Esophagus muscularis mucosa (tissue), 4 donors: ENCODE data around the gene ADCY9. TPM values are rescaled to one million over a fixed set of nuclear protein-coding genes. Genes with fewer than 3 reads are reported as not detected.

Experiments used
- DNase-seq: peaks from one replicate; pipeline ENCODE4 v3.0.0-alpha.2; 2017; ENCODE audit errors: extremely low spot score
- H3K27ac ChIP-seq, 4 donors: fragments of 200-600 bp; sonication (generic); replicated peaks in 1 of 4; 1 replicate in 3 of 4; 2 replicates in 1 of 4; pipeline ENCODE4 v1.5.1; 2016 to 2019; ENCODE audit warnings: mild to moderate bottlenecking in 1 of 4
- H3K27me3 ChIP-seq, 4 donors: fragments of 200-600 bp; sonication (generic); one replicate each; pipeline versions ENCODE4 v1.5.1 to v1.6.0; 2016 to 2019
- H3K36me3 ChIP-seq, 4 donors: fragments of 200-600 bp; sonication (generic); one replicate each; pipeline ENCODE4 v1.5.1; 2016 to 2019
- H3K4me1 ChIP-seq, 4 donors: fragments of 200-600 bp; sonication (generic); one replicate each; pipeline ENCODE4 v1.5.1; 2016 to 2019
- H3K4me3 ChIP-seq, 4 donors: fragments of 200-600 bp; sonication (generic); 1 replicate in 2 of 4; 2 replicates in 2 of 4; pipeline ENCODE4 v1.5.1; 2016 to 2019; ENCODE audit warnings: mild to moderate bottlenecking in 4 of 4, moderate library complexity in 1 of 4
- H3K9me3 ChIP-seq, 4 donors: fragments of 200-600 bp; sonication (generic); 1 replicate in 3 of 4; 2 replicates in 1 of 4; pipeline ENCODE4 v1.5.1; 2016 to 2019
- EP300 ChIP-seq: sonication (generic); formaldehyde crosslinking; IDR thresholded peaks from one replicate; pipeline ENCODE4 v1.6.1; 2017; ENCODE audit warnings: antibody characterized with exemption
- POLR2A ChIP-seq: fragments of 450-650 bp; IDR thresholded peaks from one replicate; pipeline ENCODE4 v1.6.1; 2017; ENCODE audit warnings: antibody characterized with exemption, moderate library complexity, mild to moderate bottlenecking, low read depth
- POLR2AphosphoS5 ChIP-seq, 2 donors: sonication (generic); formaldehyde crosslinking; IDR thresholded peaks; one replicate each; pipeline ENCODE4 v1.6.1; 2017; ENCODE audit warnings: antibody characterized with exemption in 2 of 2
- WGBS: methylation state at CpG from one replicate; pipeline ENCODE4 v1.1.5; 2018; 5-methylcytosine and 5-hydroxymethylcytosine counted together
- intact Hi-C: fragments of 100-400 bp; cut with DNase I; formaldehyde crosslinking; loops from one replicate; pipeline ENCODE4 v1.15.1; 2023
- total RNA-seq, 4 donors: library from RNA; depleted of rRNA; stranded (reverse); fragments of >200 nt; gene quantifications; one replicate each; pipeline versions ENCODE4 v1.1.0 to v1.2.1, GENCODE V29; 2016
- TF ChIP-seq, protein P1 (sequence below), 3 experiments: fragments of 200-600 bp in 2 of 3; fragments of 450-650 bp in 1 of 3; sonication (generic) in 2 of 3; IDR thresholded peaks; one replicate each; pipeline ENCODE4 v1.5.1; 2017 to 2019; ENCODE audit warnings: antibody characterized with exemption in 3 of 3, mild to moderate bottlenecking in 2 of 3, moderate library complexity in 1 of 3

Gene ADCY9
- total RNA-seq, 4 donors from 2014 or later, result 35.8 to 72.9 (median 55.7) TPM

DNA sequence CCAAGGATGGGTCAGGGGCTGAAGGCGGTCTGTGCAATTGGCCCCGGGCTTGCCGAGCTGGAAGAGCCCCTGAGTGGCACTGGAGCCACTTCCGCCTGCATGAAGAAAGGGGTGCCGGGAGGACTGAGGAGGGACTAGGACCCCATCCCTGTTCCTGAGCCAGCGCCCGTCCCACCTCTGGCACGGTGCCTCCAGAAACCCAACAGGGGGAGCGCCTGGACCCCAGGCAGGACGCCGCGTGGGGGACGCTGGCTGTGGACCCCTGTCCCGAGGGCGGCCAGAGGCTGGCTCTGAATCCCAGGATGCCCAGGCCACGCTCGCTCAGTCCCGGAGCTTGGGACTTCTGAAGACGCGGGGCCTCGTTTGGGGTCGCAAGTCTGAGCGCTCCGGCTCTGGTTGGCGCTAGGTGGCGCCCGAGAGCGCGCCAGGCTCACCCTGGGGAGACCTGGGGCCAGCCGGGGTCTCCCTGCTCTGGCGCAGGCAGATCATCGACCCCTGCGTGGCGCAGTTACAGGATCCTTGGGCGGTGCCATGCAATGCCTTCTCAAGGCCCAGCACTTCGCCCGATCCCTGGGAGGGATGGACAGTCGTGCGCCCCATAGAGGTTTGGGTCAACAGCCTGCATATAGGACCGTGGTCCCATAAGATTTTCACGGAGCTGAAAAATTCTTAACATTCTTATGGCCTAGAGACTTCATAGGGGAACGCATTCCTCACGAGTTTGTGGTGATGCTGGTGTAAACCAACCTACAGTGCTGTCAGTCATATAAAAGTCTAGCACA lies 177.2 kb downstream of the ADCY9 start:
- H3K27ac ChIP-seq, result no peak overlapping the region
- peak overlapping the region; percentile 54 to 67 (median 60) for H3K4me3 ChIP-seq
- no peak for DNase-seq
- peaks cover 10 to 16% (median 14%) of the 10 kb centered on the region in 4 donors for H3K4me1 ChIP-seq
- intact Hi-C loops, result loop anchor here (5.0 kb wide), 1 partner anchor 313 kb away; no protein-coding TSS in a partner anchor
- no peaks in the 10 kb centered on the region for H3K36me3 ChIP-seq
- no peak for TF ChIP-seq EP300
- TF ChIP-seq, protein P1, sequence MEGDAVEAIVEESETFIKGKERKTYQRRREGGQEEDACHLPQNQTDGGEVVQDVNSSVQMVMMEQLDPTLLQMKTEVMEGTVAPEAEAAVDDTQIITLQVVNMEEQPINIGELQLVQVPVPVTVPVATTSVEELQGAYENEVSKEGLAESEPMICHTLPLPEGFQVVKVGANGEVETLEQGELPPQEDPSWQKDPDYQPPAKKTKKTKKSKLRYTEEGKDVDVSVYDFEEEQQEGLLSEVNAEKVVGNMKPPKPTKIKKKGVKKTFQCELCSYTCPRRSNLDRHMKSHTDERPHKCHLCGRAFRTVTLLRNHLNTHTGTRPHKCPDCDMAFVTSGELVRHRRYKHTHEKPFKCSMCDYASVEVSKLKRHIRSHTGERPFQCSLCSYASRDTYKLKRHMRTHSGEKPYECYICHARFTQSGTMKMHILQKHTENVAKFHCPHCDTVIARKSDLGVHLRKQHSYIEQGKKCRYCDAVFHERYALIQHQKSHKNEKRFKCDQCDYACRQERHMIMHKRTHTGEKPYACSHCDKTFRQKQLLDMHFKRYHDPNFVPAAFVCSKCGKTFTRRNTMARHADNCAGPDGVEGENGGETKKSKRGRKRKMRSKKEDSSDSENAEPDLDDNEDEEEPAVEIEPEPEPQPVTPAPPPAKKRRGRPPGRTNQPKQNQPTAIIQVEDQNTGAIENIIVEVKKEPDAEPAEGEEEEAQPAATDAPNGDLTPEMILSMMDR (IDR thresholded peaks at IDR 0.05), result peak; percentile 69 to 96 (median 88)
- H3K27me3 ChIP-seq, result no peaks in the 10 kb centered on the region
- 10% methylated on average over 25 of the region's 43 CpGs for WGBS
- H3K9me3 ChIP-seq, result no peaks in the 10 kb centered on the region

DNA sequence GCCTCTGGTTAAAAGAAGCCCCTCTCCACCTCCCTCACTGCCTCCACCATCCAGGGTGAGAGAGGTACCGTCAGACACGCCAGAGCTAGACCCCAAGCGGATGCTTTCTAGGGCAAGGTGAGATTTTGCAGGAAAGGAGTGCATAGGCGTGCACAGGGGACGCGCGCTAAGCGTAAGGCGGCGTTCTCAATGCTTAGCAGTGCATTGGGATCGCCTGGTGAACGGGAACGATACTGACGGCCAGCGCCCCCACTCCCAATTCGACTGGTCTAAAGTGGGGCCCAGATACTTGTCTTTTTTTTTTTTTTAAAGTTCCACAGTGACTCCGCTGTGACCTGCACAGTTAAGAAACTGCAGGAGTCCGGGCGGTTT lies 177.8 kb downstream of the ADCY9 start:
- Histone ChIP-seq H3K27me3 (no peaks in the 10 kb centered on the region), H3K4me1 (peaks cover 10 to 16% (median 14%) of the 10 kb centered on the region in 4 donors), H3K9me3 (no peaks in the 10 kb centered on the region), H3K36me3 (no peaks in the 10 kb centered on the region), H3K4me3 (peak overlapping the region; percentile 54 to 67 (median 60)), H3K27ac (no peak overlapping the region)
- DNase-seq, result no peak
- TF ChIP-seq POLR2A, result no peak
- no peak for TF ChIP-seq POLR2AphosphoS5 (IDR thresholded peaks at IDR 0.05)
- TF ChIP-seq, protein P1 (IDR thresholded peaks at IDR 0.05), result no peak
- TF ChIP-seq EP300, result no peak
- WGBS, result 52% methylated on average over 16 of the region's 19 CpGs
- intact Hi-C loops, result loop anchor here (5.0 kb wide), 1 partner anchor 314 kb away; no protein-coding TSS in a partner anchor

DNA sequence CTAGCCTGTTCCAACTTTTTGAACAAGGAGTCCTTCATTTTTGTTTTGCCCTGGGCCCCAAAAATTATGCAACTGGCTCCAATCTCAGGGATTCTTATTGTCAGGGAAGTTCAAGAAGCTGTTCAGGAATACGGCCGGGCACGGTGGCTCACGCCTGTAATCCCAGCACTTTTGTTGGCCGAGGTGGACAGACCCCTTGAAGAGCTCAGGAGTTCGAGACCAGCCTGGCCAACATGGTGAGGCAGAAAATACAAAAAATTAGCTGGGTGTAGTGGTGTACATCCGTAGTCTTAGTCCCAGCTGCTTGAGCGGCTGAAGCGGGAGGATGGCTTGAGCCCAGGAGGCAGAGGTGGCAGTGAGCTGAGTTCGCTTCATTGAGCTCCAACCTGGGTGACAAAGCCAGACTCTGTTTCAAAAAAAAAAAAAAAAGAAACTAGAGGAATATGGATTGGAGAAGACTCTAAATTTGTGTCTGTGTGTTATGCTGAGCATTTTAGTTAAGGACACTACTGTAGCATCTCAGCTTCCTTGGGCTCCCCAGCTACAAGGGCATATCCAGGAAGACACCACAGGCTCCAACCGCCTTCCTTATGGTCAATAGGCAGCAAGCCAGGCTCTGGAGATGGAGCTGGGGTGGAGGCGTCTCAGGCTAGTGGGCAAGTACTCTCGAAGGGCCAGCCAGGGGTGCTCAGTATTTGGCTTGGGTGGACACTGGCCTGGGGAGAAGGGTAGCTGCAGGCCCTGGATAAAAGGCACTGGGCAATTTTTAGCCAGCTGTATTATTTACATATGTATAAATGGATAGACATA lies 179.0 kb downstream of the ADCY9 start:
- no peaks in the 10 kb centered on the region for H3K27me3 ChIP-seq
- no peak for DNase-seq
- H3K4me3 ChIP-seq, result no peak overlapping the region
- no peaks in the 10 kb centered on the region for H3K36me3 ChIP-seq
- intact Hi-C loops, result loop anchor here (5.0 kb wide), 1 partner anchor 315 kb away; no protein-coding TSS in a partner anchor
- H3K27ac ChIP-seq, result no peak overlapping the region
- WGBS, result 94% methylated on average over 13 of the region's 13 CpGs
- TF ChIP-seq, protein P1 (IDR thresholded peaks at IDR 0.05), result no peak
- TF ChIP-seq POLR2A (no peak), POLR2AphosphoS5 (IDR thresholded peaks at IDR 0.05) (no peak), EP300 (no peak)
- no peaks in the 10 kb centered on the region for H3K9me3 ChIP-seq
- peaks cover 10 to 16% (median 14%) of the 10 kb centered on the region in 4 donors for H3K4me1 ChIP-seq

DNA sequence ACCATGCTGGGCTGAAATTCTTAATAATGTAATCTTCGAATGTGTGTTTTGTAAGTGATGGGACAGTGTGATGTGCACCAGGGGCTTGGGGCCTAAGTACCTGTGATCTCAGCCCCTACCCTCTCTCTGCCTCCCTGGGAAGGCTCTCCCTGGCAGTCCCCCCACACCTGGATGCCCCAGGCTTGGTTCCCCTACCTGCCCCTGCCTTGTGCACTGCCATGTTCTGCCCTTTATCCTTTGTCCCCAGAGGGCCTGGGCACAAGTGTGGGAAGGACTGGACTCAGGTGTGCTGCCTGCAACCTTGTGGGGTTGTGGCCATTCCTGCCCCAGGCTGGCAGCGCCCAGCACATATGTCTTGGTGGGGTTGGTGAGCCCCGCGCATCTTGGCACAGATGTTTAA lies 180.3 kb downstream of the ADCY9 start:
- no peaks in the 10 kb centered on the region for H3K27me3 ChIP-seq
- no peaks in the 10 kb centered on the region for H3K36me3 ChIP-seq
- H3K4me3 ChIP-seq, result no peak overlapping the region
- peaks cover 10 to 16% (median 14%) of the 10 kb centered on the region in 4 donors for H3K4me1 ChIP-seq
- WGBS, result 100% methylated on average over 4 of the region's 4 CpGs
- no peak for DNase-seq
- intact Hi-C loops, result loop anchor here (5.0 kb wide), 1 partner anchor 316 kb away; no protein-coding TSS in a partner anchor
- no peak overlapping the region for H3K27ac ChIP-seq
- TF ChIP-seq POLR2A (no peak), POLR2AphosphoS5 (IDR thresholded peaks at IDR 0.05) (no peak), EP300 (no peak)
- TF ChIP-seq, protein P1 (IDR thresholded peaks at IDR 0.05), result no peak
- H3K9me3 ChIP-seq, result no peaks in the 10 kb centered on the region
